CD4-positive, alpha-beta T cell (primary cell): Measurements from ENCODE around the gene ISM2. TPM values are rescaled to one million over a fixed set of nuclear protein-coding genes. Genes with fewer than 3 reads are reported as not detected.

Experiments used
- ATAC-seq: fragments of 200-7000 bp; cut with Tn5 transposase; one replicate; pipeline ENCODE4 v1.10.0; 2022; ENCODE audit warnings: mild to moderate bottlenecking; ENCODE audit not compliant: poor library complexity
- CTCF ChIA-PET: fragments of 350-600 bp; sonication (Branson Sonifier 250); formaldehyde crosslinking; loops from one replicate; lab custom pipeline; 2021; ENCODE audit warnings: antibody characterized with exemption, inconsistent platforms; lab: Charles Lee
- POLR2A ChIA-PET: fragments of 350-600 bp; sonication (Branson Sonifier 250); formaldehyde crosslinking; loops from one replicate; lab custom pipeline; 2021; ENCODE audit warnings: antibody characterized with exemption, inconsistent platforms; lab: Charles Lee
- DNase-seq, 14 experiments: peaks; one replicate each; pipeline ENCODE4 v3.0.0-alpha.2; 2013 to 2020; ENCODE audit warnings: mixed read lengths in 2 of 14
- H3K27ac ChIP-seq, 2 donors: one replicate each; pipeline versions ENCODE4 v1.5.1 to v1.7.0; 2013; ENCODE audit warnings: low read length in 2 of 2, low read depth in 1 of 2, mild to moderate bottlenecking in 1 of 2
- H3K27me3 ChIP-seq, 2 experiments: 1 replicate in 1 of 2; 2 replicates in 1 of 2; pipeline versions ENCODE4 v1.6.1 to v1.7.0; 2013; ENCODE audit warnings: low read length in 2 of 2, control low read depth in 1 of 2, mild to moderate bottlenecking in 1 of 2, moderate library complexity in 1 of 2; ENCODE audit not compliant: insufficient read depth in 2 of 2, control insufficient read depth in 1 of 2
- H3K36me3 ChIP-seq: one replicate; pipeline ENCODE4 v1.6.1; 2013; ENCODE audit warnings: low read length, control low read depth; ENCODE audit not compliant: insufficient read depth
- H3K4me1 ChIP-seq: one replicate; pipeline ENCODE4 v1.6.1; 2013; ENCODE audit warnings: low read length, control low read depth; ENCODE audit not compliant: insufficient read depth
- H3K4me3 ChIP-seq: one replicate; pipeline ENCODE4 v1.5.1; 2013; ENCODE audit warnings: mild to moderate bottlenecking, low read length, moderate library complexity
- H3K9me3 ChIP-seq, 2 experiments: 1 replicate in 1 of 2; 2 replicates in 1 of 2; pipeline versions ENCODE4 v1.6.1 to v1.7.0; 2013; ENCODE audit warnings: low read length in 2 of 2, mild to moderate bottlenecking in 2 of 2, control low read depth in 1 of 2, moderate library complexity in 1 of 2; ENCODE audit not compliant: control insufficient read depth in 1 of 2, insufficient read depth in 1 of 2
- H3K27ac Mint-ChIP-seq: one replicate; pipeline ENCODE4 v1.8.0; 2020; ENCODE audit warnings: mixed read lengths
- H3K27me3 Mint-ChIP-seq: one replicate; pipeline ENCODE4 v1.8.0; 2021; ENCODE audit warnings: mixed read lengths
- H3K36me3 Mint-ChIP-seq: one replicate; pipeline ENCODE4 v1.8.0; 2021; ENCODE audit warnings: low read depth, mixed read lengths
- H3K4me1 Mint-ChIP-seq: one replicate; pipeline ENCODE4 v1.8.0; 2021; ENCODE audit warnings: low read depth, mixed read lengths
- H3K4me3 Mint-ChIP-seq: one replicate; pipeline ENCODE4 v1.8.0; 2020; ENCODE audit warnings: mild to moderate bottlenecking, mixed read lengths
- H3K9me3 Mint-ChIP-seq: one replicate; pipeline ENCODE4 v1.8.0; 2020; ENCODE audit warnings: mixed read lengths
- intact Hi-C, 2 experiments: fragments of 100-400 bp; cut with DNase I in 1 of 2; cut with micrococcal nuclease in 1 of 2; formaldehyde crosslinking; loops; one replicate each; pipeline versions ENCODE4 v1.15.1 to v1.9.0; 2023 to 2025; cut with DNase I, micrococcal nuclease
- total RNA-seq, 174 experiments: library from RNA in 2 of 174; stranded (reverse) in 2 of 174; gene quantifications; one replicate each; pipeline ENCODE4 v1.2.3 and lab custom pipeline; 2021 to 2026
- TF ChIP-seq, protein P1 (sequence below): fragments of 200-600 bp; IDR thresholded peaks from one replicate; pipeline ENCODE4 v1.8.0; 2022; ENCODE audit warnings: antibody characterized with exemption, mild to moderate bottlenecking

ISM2 gene
- total RNA-seq, 2 experiments from 2014 or later = not detected

DNA sequence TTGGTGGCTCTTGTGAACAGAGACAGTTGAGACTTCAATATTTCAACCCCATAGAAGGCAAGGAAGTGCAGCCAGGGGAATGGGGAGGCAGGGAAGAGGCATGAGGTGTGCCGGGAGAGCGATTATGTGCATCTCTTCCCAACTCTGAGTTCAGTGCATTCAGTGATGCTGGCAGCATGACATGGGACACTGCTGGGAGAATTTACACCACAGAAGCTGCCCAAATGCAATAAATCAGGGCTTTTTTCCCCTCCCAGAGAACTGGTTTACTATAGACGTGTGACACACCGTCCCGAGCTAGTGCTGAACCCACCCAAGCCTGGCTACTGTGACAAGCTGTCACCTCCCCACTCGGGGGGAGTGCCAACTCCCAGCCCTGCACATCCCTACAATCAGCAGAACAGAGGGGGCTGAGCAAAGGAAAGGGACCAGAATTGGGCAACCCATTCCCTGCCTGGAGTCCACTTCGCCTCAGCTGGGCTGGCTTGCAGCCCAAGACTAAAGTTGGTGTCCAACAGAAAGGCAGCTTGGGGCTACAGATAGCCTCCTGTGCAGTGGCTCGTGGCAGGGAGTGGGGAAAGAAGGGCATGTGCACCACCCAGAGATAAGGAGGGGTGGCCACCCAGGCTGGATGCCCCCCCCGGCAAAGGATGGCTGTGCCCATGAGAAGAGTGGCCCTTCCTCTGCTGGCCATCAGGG, 24.0 kb downstream of the ISM2 start:
- ATAC-seq = no peak
- no peak for DNase-seq
- no peak overlapping the region for H3K27ac Mint-ChIP-seq
- TF ChIP-seq, protein P1, sequence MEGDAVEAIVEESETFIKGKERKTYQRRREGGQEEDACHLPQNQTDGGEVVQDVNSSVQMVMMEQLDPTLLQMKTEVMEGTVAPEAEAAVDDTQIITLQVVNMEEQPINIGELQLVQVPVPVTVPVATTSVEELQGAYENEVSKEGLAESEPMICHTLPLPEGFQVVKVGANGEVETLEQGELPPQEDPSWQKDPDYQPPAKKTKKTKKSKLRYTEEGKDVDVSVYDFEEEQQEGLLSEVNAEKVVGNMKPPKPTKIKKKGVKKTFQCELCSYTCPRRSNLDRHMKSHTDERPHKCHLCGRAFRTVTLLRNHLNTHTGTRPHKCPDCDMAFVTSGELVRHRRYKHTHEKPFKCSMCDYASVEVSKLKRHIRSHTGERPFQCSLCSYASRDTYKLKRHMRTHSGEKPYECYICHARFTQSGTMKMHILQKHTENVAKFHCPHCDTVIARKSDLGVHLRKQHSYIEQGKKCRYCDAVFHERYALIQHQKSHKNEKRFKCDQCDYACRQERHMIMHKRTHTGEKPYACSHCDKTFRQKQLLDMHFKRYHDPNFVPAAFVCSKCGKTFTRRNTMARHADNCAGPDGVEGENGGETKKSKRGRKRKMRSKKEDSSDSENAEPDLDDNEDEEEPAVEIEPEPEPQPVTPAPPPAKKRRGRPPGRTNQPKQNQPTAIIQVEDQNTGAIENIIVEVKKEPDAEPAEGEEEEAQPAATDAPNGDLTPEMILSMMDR = no peak
- no peaks in the 10 kb centered on the region for H3K4me1 Mint-ChIP-seq
- Histone ChIP-seq H3K27ac (no peak overlapping the region), H3K4me3 (no peak overlapping the region), H3K4me1 (no peaks in the 10 kb centered on the region), H3K27me3 (no peaks in the 10 kb centered on the region), H3K36me3 (peaks cover 1% of the 10 kb centered on the region), H3K9me3 (no peaks in the 10 kb centered on the region)
- H3K36me3 Mint-ChIP-seq = peaks cover 2% of the 10 kb centered on the region
- H3K9me3 Mint-ChIP-seq = no peaks in the 10 kb centered on the region
- ChIA-PET POLR2A (no interaction called here), CTCF (no interaction called here)
- H3K27me3 Mint-ChIP-seq = no peaks in the 10 kb centered on the region
- H3K4me3 Mint-ChIP-seq = no peak overlapping the region
- intact Hi-C loops = no loop called here

DNA sequence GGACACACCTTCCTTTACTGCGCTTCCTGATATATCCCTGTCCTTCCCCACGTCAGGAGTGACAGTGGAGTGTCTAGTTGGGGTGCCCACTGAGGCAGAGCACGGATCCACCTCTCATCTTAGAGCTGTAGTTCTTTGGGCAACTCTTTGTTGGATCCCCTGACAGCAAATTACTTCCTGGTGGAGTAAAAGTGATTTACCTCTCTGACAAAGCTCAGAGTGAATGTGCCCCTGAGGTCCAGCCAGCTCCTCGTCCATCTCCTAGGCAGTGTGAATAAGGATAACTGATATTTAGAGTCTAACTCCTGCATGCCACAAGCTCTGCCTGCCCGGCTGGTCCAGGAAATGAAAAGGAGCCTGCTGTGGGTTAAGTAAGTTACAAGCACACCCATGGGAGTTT, 24.7 kb downstream of the ISM2 start:
- intact Hi-C loops = no loop called here
- peaks cover 9% of the 10 kb centered on the region for H3K36me3 Mint-ChIP-seq
- CTCF ChIA-PET = no interaction called here

DNA sequence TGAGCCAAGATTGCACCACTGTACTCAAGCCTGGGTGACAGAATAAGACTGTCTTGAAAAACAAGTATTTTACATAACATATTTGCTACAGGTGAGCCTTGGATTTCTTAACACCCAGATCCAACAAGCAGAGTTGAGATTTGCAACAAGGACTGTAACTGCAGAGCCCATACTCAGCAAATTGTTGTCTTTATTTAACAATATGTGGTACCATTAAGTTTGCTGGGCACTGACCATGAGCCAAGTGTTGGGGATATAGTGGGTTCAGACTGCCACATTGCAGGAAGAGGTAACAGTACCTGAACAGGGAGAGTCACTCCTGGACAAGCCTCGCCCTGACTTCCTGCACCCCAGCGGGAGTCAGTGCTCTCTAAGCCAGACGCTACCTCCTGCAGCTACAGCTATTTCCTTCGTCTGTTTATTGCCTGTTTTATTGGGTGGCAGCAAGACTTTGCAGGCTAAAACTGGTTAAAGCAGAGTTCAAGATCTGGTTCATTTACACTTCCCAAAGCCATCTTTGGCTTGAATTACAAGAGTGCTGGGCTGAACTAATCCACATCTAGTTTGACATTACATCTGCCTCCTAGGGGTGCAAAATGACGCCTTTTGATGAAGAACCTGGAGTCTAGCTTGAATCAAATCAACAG, 28.3 kb downstream of the ISM2 start:
- H3K27ac Mint-ChIP-seq = no peak overlapping the region
- ATAC-seq (no peak), DNase-seq (no peak)
- Histone ChIP-seq H3K4me3 (no peak overlapping the region), H3K27me3 (no peaks in the 10 kb centered on the region), H3K9me3 (no peaks in the 10 kb centered on the region), H3K4me1 (no peaks in the 10 kb centered on the region), H3K36me3 (peaks cover 44% of the 10 kb centered on the region), H3K27ac (no peak overlapping the region)
- no peaks in the 10 kb centered on the region for H3K9me3 Mint-ChIP-seq
- H3K4me1 Mint-ChIP-seq = no peaks in the 10 kb centered on the region
- TF ChIP-seq, protein P1 = no peak
- POLR2A ChIA-PET = no interaction called here
- intact Hi-C loops = no loop called here
- CTCF ChIA-PET = no interaction called here
- peaks cover 44% of the 10 kb centered on the region for H3K36me3 Mint-ChIP-seq
- no peak overlapping the region for H3K4me3 Mint-ChIP-seq
- no peaks in the 10 kb centered on the region for H3K27me3 Mint-ChIP-seq

More for the DNA sequence above, 24.7 kb downstream of the ISM2 start:
- no peaks in the 10 kb centered on the region for H3K4me1 ChIP-seq
- no peaks in the 10 kb centered on the region for H3K9me3 ChIP-seq
- TF ChIP-seq, protein P1 = no peak
- H3K27me3 Mint-ChIP-seq = no peaks in the 10 kb centered on the region
- H3K27ac ChIP-seq = no peak overlapping the region
- POLR2A ChIA-PET = no interaction called here
- H3K9me3 Mint-ChIP-seq = no peaks in the 10 kb centered on the region
- H3K27me3 ChIP-seq = no peaks in the 10 kb centered on the region
- ATAC-seq = no peak
- H3K36me3 ChIP-seq = peaks cover 9% of the 10 kb centered on the region
- no peak overlapping the region for H3K4me3 ChIP-seq
- H3K4me3 Mint-ChIP-seq = no peak overlapping the region
- DNase-seq = no peak
- H3K4me1 Mint-ChIP-seq = no peaks in the 10 kb centered on the region
- H3K27ac Mint-ChIP-seq = no peak overlapping the region
